OCI-LY3 (cell line): ENCODE measurements around the gene WNK4.
A peak's percentile ranks its signal among the peaks of the same experiment; 100 is the strongest.
"Not testable (repeated sequence)": the region's sequence is repeated elsewhere in the genome, so short reads cannot be mapped to it uniquely, and the experiment has no call there.

Experiments
- H2AFZ ChIP-seq: fragments of 200-600, 300-600 bp; shearing (Covaris generic); 2 replicates; pipeline ENCODE4 v1.6.0; 2014; ENCODE audit warnings: antibody characterized with exemption, low read depth, low read length
- H3K27ac ChIP-seq: fragments of 200-600, 300-600 bp; sonication (generic); 2 replicates; pipeline ENCODE4 v1.5.1; 2014; ENCODE audit warnings: mild to moderate bottlenecking, low read length, moderate library complexity, mixed read lengths
- H3K27me3 ChIP-seq: fragments of 200-600, 300-600 bp; sonication (generic); 2 replicates; pipeline ENCODE4 v1.6.1; 2014; ENCODE audit warnings: low read depth, low read length, mixed read lengths
- H3K36me3 ChIP-seq: fragments of 200-600, 300-600 bp; sonication (generic); replicated peaks from 2 replicates; pipeline ENCODE3; 2014; ENCODE audit warnings: low read depth, low read length, mixed read lengths
- H3K4me1 ChIP-seq: fragments of 300-600, 200-600 bp; sonication (generic); 2 replicates; pipeline ENCODE4 v1.6.1; 2014; ENCODE audit warnings: low read length, mixed read lengths
- H3K4me2 ChIP-seq: fragments of 200-600, 300-600 bp; sonication (generic); 2 replicates; pipeline ENCODE4 v1.6.1; 2014; ENCODE audit warnings: low read length, mixed read lengths
- H3K4me3 ChIP-seq: fragments of 300-600, 200-600 bp; sonication (generic); 2 replicates; pipeline ENCODE4 v1.5.1; 2014; ENCODE audit warnings: antibody characterized with exemption, mild to moderate bottlenecking, low read length, moderate library complexity
- H3K79me2 ChIP-seq: fragments of 300-600, 200-600 bp; shearing (Covaris generic); 2 replicates; pipeline ENCODE4 v1.6.1; 2014; ENCODE audit warnings: mild to moderate bottlenecking, low read length, mixed read lengths
- H3K9ac ChIP-seq: fragments of 300-600, 200-600 bp; shearing (Covaris generic); 2 replicates; pipeline ENCODE4 v1.6.0; 2014; ENCODE audit warnings: mild to moderate bottlenecking, low read length, moderate library complexity
- H3K9me3 ChIP-seq: fragments of 200-600, 300-600 bp; shearing (Covaris generic); 2 replicates; pipeline ENCODE4 v1.6.1; 2014; ENCODE audit warnings: low read length, mixed read lengths; ENCODE audit not compliant: insufficient read depth
- H4K20me1 ChIP-seq: fragments of 200-600, 300-600 bp; sonication (generic); 2 replicates; pipeline ENCODE4 v1.6.1; 2016; ENCODE audit warnings: low read length, mixed read lengths; ENCODE audit not compliant: insufficient read depth
- EZH2phosphoT487 ChIP-seq: fragments of 200-600 bp; shearing (Covaris generic); IDR thresholded peaks from 2 replicates; pipeline ENCODE4 v1.6.1; 2018; ENCODE audit warnings: antibody characterized with exemption, mixed run types, low read depth
- TF ChIP-seq, protein P1 (sequence below): fragments of 200-600, 300-600 bp; sonication (generic); IDR thresholded peaks from 2 replicates; pipeline ENCODE4 v1.5.1; 2014; ENCODE audit warnings: antibody characterized with exemption, low read length, low read depth

The WNK4 gene

GRCh38 chr17:42767512-42767911 lies 12.9 kb upstream of the WNK4 start:
- no peak overlapping the region for H3K4me3 ChIP-seq
- no peaks in the 10 kb centered on the region for H4K20me1 ChIP-seq
- no peak overlapping the region for H3K9ac ChIP-seq
- H3K27ac ChIP-seq = no peak overlapping the region
- no peak for TF ChIP-seq EZH2phosphoT487
- TF ChIP-seq, protein P1, sequence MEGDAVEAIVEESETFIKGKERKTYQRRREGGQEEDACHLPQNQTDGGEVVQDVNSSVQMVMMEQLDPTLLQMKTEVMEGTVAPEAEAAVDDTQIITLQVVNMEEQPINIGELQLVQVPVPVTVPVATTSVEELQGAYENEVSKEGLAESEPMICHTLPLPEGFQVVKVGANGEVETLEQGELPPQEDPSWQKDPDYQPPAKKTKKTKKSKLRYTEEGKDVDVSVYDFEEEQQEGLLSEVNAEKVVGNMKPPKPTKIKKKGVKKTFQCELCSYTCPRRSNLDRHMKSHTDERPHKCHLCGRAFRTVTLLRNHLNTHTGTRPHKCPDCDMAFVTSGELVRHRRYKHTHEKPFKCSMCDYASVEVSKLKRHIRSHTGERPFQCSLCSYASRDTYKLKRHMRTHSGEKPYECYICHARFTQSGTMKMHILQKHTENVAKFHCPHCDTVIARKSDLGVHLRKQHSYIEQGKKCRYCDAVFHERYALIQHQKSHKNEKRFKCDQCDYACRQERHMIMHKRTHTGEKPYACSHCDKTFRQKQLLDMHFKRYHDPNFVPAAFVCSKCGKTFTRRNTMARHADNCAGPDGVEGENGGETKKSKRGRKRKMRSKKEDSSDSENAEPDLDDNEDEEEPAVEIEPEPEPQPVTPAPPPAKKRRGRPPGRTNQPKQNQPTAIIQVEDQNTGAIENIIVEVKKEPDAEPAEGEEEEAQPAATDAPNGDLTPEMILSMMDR = no peak
- H3K36me3 ChIP-seq = no peaks in the 10 kb centered on the region
- no peak overlapping the region for H2AFZ ChIP-seq
- peaks cover 9% of the 10 kb centered on the region for H3K4me1 ChIP-seq
- no peaks in the 10 kb centered on the region for H3K79me2 ChIP-seq
- H3K9me3 ChIP-seq = no peaks in the 10 kb centered on the region
- H3K27me3 ChIP-seq = no peaks in the 10 kb centered on the region
- H3K4me2 ChIP-seq = no peak overlapping the region

DNA sequence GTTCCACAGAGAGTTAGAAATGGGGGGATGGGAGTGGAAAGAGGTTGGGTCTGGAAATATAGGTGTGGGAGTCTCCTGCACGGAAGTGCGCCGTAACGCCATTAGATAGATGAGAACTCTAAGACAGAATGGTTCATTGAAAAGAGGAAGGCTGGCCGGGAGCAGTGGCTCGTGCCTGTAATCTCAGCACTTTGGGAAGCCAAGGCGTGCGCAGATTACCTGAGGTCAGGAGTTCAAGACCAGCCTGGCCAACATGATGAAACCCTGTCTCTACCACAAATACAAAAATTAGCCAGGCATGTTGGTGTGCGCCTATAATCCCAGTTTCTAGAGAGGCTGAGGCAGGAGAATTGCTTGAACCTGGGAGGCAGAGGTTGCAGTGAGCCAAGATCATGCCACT lies 12.4 kb upstream of the WNK4 start:
- H3K9ac ChIP-seq, H4K20me1 ChIP-seq, H3K27ac ChIP-seq, H3K27me3 ChIP-seq, H3K4me3 ChIP-seq, H3K36me3 ChIP-seq, H3K4me2 ChIP-seq, H3K79me2 ChIP-seq, H2AFZ ChIP-seq, H3K9me3 ChIP-seq: not testable (repeated sequence)
- peaks cover 11% of the 10 kb centered on the region for H3K4me1 ChIP-seq

DNA sequence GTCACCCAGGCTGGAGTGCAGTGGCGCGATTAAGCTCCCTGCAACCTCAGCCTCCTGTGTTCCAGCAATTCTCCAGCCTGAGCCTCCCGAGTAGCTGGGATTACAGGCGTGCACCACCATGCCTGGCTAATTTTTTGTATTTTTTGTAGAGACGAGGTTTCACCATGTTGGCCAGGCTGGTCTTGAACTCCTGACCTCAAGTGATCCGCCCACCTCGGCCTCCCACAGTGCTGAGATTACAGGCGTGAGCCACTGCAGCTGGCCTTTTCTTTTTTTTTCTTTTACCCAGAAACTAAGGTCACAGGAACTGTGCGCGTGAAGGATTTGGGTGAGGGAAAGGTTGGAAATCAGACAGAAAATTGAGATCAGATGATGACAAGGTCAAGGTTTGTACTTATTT lies 10.4 kb upstream of the WNK4 start:
- not testable (repeated sequence) for H3K4me3 ChIP-seq, H3K27me3 ChIP-seq, H3K9ac ChIP-seq, H3K79me2 ChIP-seq, H4K20me1 ChIP-seq, H2AFZ ChIP-seq, H3K4me2 ChIP-seq, H3K36me3 ChIP-seq, H3K27ac ChIP-seq, H3K9me3 ChIP-seq
- H3K4me1 ChIP-seq = peaks cover 16% of the 10 kb centered on the region

DNA sequence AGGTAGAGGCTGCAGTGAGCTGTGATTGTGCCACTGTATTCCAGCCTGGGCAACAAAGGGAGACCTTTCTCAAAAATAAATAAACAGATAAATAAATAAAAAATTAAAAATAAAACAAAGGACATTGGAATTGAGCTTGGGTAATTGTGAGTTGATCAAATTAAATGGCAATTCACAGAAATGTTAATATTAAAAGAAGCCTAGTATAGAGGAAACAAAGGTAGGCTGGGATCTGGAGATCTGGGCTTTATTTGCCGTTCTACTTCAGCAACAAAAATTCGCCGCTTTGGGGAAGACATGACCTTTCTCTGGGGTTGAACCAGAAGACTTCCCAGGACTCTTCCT lies 7.5 kb upstream of the WNK4 start:
- Histone ChIP-seq H3K79me2 (peaks cover 9% of the 10 kb centered on the region), H3K4me3 (peak overlapping the region; percentile 93), H3K27ac (peak overlapping the region; percentile 74), H4K20me1 (no peaks in the 10 kb centered on the region), H3K4me2 (peak overlapping the region; percentile 88), H3K27me3 (no peaks in the 10 kb centered on the region), H3K9ac (peak overlapping the region; percentile 98), H3K9me3 (no peaks in the 10 kb centered on the region), H3K36me3 (peaks cover 21% of the 10 kb centered on the region), H3K4me1 (peaks cover 29% of the 10 kb centered on the region), H2AFZ (peak overlapping the region; percentile 89)
- no peak for TF ChIP-seq EZH2phosphoT487
- TF ChIP-seq, protein P1 = no peak

DNA sequence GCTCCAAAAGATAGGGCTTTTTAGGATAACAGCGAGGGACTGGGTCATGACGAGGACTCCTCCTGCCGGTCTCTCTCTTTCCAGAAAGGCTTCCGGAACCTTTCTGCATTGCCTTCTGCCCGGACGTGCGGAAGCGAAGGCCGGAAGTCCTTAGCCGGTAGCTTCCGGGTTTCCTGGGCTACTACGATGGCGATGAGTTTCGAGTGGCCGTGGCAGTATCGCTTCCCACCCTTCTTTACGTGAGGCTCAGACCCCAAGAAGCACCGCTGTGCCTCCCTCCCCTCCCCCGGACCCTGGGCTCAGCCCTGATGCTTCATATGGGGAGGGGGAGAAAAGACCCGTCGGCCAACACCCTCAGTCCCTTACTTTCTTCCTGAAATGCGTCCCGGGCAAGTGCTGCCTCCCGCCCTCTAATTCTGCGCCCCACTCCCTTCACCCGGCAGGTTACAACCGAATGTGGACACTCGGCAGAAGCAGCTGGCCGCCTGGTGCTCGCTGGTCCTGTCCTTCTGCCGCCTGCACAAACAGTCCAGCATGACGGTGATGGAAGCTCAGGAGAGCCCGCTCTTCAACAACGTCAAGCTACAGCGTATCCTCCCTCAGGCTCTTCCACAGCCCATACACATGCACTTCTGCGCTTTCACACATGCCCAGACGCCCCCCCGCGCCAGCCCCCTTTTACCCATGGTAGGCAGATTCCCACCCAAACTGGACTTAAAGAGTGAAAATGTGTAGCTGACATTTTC lies 6.9 kb upstream of the WNK4 start, which contains the start of gene VPS25:
Gene VPS25 (plus strand): TSS at position 160 of the 746 bp plus-strand sequence. CDS start 27 bp downstream, at position 187.
- Histone ChIP-seq H3K27me3 (no peaks in the 10 kb centered on the region), H3K9ac (peak within 1 kb of the TSS; percentile 98), H3K36me3 (peaks cover 21% of the 10 kb centered on the region), H3K9me3 (no peaks in the 10 kb centered on the region), H2AFZ (peak within 1 kb of the TSS; percentile 89), H4K20me1 (no peaks in the 10 kb centered on the region), H3K4me2 (peak within 1 kb of the TSS; percentile 88), H3K27ac (peak within 1 kb of the TSS; percentile 74), H3K4me3 (peak within 1 kb of the TSS; percentile 93), H3K79me2 (peaks cover 9% of the 10 kb centered on the region), H3K4me1 (peaks cover 29% of the 10 kb centered on the region)
- TF ChIP-seq, protein P1 = no peak
- no peak for TF ChIP-seq EZH2phosphoT487
